ENCODE results near the gene WDFY4.

The WDFY4 gene

GRCh38 chr10:48722153-48723145 lies 37.8 kb downstream of the WDFY4 start:
- no peak for DNase-seq

- DNase-seq: no peak
These were observed 39.5 kb downstream of the WDFY4 start for GRCh38 chr10:48724127-48724526.

DNA sequence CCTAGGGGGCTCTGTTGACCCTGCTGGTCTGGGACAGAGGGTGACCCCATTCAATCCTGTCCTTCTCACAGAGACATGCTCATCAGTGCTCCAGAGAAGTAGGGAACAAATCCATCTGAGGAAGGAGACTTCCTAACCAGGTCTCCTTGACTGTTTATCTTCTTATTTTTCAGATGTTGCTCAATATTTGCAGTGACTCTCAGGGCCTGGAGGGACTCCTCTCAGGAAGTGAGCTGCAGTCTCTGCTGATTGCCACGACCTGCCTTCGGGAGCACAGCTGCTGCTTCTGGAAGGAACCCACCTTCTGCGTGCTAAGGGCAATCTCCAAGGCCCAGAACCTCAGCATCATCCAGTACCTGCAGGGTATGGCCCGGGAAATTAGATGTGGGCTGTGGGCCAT lies 41.0 kb downstream of the WDFY4 start:
- DNase-seq: no peak

DNA sequence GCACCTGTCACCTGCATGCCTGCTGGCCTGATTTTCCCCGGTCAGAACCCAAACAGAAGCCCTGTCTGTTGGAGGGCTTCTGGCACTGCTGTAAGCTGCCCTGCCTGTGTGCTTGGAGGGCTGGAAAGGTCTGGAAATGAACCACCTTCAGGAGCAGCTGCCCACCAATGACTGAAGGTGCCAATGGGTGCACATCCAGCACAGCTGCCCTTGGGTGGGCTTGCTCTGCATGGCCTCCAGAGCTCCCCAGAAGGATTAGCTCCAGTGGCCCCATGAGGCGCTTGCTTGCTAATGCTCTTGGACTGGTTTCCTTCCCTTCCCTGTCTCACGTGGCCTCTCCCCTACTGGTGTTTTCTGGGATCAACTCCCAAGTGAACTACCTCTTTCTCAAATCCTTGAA lies 43.2 kb downstream of the WDFY4 start:
- no peak for DNase-seq

DNA sequence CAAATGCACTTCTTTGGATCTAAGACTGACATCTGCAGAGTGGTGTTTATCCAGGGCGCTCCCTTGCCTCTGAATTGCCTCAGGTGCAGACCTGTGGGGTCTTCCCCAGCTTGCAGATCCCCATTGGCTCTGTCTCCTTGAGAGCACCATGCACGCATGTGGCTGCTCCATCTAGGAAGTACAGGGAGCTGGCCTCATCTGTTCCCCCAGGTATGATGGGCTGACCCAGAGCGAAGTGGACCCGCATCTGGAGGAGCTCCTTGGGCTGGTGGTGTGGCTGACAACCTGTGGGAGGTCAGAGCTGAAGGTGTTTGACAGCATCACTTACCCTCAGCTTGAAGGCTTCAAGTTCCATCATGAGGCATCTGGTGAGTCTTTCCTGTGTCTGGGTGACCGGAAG lies 44.5 kb downstream of the WDFY4 start:
- DNase-seq: no peak

DNA sequence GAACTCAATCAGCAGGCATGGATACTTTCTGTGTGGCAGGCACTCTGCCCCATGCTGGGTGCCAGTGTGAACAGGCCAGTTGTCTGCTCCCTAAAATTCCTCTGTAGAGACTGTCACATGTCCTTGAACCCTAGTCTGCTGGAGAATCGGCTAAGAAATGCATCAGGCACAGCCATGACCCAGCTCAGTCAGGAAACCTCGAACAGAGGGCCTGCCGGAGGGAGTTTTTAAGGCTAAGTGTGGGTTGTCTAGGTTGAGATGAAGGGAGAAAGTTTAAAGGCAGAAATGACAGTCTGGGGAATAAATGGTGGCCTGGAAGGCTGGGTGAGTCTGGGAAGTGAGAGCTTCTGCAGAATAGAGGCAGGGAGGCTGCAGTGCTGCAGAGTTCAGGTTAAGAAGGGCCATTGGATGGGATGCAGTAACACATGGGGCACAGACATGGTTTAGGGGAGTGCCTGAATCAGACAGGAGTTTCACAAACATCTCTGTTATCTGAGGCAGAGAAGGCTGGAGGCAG lies 45.3 kb downstream of the WDFY4 start:
- DNase-seq: no peak

DNA sequence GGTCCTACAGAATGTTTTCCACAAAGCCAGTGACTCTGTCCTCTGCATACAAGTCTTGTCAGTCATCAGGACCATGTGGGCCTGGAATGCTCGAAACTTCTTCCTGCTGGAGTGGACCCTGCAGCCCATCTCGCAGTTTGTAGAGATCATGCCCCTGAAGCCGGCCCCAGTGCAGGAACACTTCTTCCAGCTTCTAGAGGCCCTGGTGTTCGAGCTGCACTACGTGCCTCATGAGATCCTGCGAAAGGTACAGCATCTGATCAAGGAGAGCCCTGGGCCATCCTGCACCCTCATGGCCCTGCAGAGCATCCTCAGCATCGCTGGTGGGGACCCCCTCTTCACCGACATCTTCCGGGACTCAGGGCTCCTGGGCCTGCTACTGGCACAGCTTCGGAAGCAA lies 46.5 kb downstream of the WDFY4 start:
- DNase-seq: no peak

DNA sequence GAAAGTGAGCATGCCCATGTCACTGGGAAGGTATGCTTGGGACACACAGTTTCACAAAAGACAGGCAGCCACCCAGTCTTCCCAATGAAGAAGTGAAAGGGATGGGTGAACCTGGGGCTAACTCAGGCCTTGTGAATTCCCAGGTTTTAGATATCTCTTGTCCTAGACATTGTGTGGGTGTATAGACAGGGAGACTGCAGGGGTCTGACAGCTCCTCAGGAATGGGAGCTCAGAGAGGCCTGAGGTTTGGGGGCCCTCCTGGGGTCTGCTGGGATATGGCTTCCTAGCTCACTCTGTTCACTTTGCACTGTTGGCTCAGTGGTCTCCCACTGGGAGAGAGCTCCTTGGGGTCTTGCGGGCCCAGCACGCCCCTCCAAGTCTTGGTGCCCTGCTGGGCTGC lies 47.0 kb downstream of the WDFY4 start:
- DNase-seq: no peak

DNA sequence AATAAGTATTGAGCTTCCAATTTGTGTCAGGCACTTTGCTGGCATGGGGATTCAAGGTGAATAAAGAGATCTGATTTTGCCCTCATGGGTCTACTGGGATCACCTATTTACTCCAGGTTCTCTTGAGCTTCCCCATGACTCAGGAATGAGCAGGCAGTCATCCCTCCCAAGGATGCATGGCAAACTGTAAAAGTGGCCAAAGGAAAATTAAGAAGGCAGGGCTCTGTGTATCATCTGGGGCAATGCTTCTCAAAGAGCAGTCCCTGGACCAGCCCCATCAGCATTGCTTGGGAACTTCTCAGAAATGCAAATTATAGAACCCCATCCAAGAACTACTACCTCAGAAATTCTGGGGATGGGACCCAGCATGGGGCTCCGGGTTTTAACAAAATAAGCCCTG lies 48.7 kb downstream of the WDFY4 start:
- DNase-seq: no peak

DNA sequence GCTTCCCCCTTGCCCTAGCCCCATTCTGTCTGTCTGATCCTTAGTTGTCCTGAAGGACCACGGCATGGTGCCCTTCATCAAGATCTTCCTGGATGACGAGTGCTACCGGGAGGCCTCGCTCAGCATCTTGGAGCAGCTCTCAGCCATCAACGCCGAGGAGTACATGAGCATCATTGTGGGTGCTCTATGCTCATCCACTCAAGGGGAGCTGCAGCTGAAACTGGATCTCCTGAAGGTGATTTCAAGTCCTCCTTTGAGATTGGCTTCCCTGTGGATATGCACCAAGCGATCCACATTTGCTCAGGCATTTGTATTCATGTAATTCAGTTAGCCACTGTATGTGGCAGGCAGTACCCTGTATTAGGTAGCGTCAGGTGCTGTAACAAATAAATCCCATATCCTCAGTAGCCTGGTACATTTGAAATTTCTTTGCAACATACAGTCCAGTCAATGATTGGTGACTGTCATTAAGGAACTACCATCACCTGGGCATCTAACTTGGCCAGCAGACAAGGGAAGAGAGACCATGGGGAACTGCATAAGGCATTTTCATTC lies 51.2 kb downstream of the WDFY4 start:
- no peak for DNase-seq

DNA sequence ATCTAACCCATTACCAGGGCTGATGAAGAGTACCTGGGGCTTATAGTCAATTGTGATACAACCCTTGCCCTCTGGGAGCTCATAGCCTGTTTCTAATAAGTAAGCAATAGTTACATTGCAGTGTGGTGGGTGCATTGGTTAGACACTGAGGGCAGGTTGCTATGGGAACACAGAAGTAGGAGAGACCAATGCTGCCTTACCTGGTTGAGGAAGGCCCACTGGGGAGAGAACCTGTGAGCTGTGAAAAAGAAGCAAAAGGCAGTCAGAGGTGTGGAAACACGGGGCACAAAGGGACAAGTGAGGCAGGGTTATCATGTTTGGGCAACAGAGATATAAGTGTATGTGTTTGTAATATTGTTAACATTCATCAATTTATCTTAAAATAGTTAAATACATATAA lies 51.9 kb downstream of the WDFY4 start:
- no peak for DNase-seq

DNA sequence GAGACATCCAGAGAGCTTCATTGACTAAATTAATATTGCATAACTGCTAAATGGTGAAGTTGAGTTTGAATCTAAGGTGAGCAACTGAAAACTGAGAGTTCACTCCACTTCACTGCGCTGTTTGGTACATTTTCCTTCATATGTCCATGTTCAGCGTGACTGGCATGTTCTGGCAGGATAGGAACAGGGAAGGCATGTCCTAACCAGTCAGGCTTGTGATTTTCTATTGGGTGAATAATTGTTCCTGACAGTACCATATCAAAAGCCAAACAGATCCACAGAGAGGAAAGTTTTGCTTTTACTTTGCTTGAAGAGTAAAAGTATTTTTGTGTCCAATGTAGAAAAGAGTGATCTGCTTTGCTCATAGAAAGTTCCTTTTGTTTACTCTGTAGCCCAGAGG lies 53.2 kb downstream of the WDFY4 start:
- no peak for DNase-seq

DNA sequence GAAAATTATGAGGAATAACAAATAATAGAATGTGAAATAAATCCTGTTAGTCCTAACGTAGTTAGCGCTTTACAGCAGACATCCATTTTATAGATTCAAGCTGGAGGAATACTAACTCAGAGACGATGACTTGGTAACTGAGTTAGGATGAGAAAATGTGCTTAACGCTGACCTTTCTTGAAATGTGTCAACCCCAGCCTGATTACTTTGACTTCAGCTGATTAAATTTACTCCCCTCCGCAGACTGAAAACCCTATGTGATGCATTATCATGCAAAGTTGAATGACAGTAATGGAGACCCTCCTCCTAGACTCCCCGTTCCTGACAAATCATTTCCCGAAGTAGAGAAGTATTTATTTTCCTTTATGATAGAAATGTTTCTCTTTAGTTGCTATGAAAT lies 54.5 kb downstream of the WDFY4 start:
- no peak for DNase-seq

- no peak for DNase-seq
These were observed 55.5 kb downstream of the WDFY4 start for GRCh38 chr10:48740015-48740707.

GRCh38 chr10:48740988-48741387 lies 56.3 kb downstream of the WDFY4 start:
- DNase-seq: no peak

GRCh38 chr10:48742891-48743860 lies 58.5 kb downstream of the WDFY4 start:
- no peak for DNase-seq

GRCh38 chr10:48744587-48744986 lies 59.9 kb downstream of the WDFY4 start:
- no peak for DNase-seq

GRCh38 chr10:48745662-48746245 lies 61.1 kb downstream of the WDFY4 start:
- no peak for DNase-seq

DNA sequence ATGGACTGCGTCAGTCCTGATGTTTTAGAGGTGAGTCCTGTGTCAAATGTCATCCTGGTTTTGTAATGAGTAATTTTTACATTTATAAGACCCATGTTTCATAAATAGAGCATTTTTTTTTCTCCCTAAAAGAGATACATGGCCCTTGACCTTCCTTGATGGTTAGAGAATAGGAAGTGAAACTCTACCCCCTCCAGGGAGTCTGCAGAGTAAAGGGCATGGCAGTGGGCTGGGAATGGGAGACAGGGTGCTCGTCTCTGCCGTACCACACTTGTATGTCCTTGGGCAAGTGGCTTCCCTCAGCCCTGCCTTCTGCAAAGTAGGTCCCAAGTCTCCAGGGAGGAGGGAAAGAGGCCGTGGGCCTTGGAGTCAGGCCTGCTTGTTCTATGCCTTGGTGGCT lies 63.9 kb downstream of the WDFY4 start:
- no peak for DNase-seq

DNA sequence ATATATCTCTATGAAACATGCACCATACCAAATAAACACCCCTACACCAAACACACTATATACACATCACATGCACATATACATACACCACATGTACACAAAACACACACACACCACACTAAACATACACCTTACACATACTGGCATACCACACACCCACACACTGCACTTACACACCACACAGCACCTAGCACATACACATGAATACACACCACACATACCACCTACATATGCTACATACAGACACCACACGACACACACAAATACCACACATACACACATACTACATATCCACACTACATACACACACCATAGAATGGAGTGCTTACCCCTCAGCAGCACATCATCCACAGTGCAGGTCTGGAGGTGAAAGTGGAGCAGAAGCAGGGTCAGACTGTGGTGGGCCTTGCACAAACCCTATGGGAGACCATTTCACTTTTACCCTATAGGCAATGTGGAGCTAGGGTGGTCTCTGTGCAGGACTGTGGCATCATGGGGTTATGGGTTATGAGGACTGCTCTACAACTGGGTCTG lies 64.6 kb downstream of the WDFY4 start:
- no peak for DNase-seq

- DNase-seq: no peak
These were observed 65.3 kb downstream of the WDFY4 start for GRCh38 chr10:48750019-48750418.

GRCh38 chr10:48750991-48751390 lies 66.3 kb downstream of the WDFY4 start:
- no peak for DNase-seq

All from stimulated activated CD4-positive, alpha-beta T cell treated with anti-CD3 and anti-CD28 coated beads, Interleukin-1b, Interleukin-23, amount 100 ng/mL, for 48 hours (primary cell).